Inflammatory macrophage treated with lipopolysaccharide for 1 hour (primary cell): Measurements from ENCODE around the gene ERFE.
"Not testable (repeated sequence)": the region's sequence is repeated elsewhere in the genome, so short reads cannot be mapped to it uniquely, and the experiment has no call there.

Experiments
- DNase-seq, 2 donors: peaks; one replicate each; pipeline ENCODE4 v3.0.0-alpha.2; 2020 to 2022

The ERFE gene, protein sequence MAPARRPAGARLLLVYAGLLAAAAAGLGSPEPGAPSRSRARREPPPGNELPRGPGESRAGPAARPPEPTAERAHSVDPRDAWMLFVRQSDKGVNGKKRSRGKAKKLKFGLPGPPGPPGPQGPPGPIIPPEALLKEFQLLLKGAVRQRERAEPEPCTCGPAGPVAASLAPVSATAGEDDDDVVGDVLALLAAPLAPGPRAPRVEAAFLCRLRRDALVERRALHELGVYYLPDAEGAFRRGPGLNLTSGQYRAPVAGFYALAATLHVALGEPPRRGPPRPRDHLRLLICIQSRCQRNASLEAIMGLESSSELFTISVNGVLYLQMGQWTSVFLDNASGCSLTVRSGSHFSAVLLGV

DNA sequence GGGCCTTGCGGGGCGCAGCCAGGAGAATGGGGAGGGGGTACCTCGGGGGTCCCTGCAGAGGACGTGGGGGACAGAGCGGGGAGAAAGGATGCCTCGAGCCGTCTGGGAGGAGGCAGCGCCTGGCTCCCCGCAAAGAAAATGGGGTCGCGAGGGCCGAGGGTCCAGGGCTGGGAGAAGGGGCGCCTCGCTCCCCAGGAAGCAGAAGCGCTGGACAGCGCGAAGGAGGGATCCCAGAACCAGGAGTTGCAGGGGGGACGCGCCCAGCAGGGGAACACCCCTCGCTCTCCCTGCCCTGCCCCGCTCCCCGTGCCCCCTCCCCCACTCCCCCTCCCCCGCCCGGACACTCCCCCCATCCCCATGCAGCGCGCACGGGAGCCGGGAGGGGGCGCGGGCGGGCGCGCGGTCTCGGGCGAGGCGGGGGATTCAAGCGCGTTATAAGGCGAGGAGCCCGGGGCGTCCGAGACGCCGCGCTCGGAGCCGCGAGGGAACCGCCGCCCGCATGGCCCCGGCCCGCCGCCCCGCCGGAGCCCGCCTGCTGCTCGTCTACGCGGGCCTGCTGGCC, at the start of gene ERFE:
Gene ERFE (plus strand): TSS at position 462 of the 562 bp plus-strand sequence. CDS start 38 bp downstream, at position 500.
- peak in 1 of 2 donors; percentile 54 for DNase-seq

DNA sequence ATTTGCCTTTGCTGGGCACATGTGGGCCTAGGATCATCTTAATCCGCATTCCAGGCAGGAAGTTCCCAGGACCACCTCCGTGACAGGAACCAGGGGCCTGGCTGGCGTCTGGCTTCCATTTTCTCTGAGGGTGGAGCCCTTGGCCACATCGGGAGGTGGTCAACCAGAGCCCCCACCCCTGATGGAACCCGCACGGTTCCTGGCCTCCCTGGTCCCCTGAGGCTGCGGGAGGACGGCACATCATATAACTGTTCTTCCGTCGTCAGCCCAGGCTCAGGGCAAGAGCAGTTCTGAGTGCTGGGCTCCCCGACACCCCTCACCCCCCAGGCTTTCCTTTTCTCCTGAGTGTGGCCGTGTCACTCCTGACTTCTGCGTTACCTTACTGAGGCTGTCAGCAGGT, 45.2 kb upstream of the ERFE start:
- DNase-seq: no peak

- no peak for DNase-seq
These were observed 44.4 kb upstream of the ERFE start for GRCh38 chr2:238114331-238114841.

- no peak for DNase-seq
These were observed 43.7 kb upstream of the ERFE start for GRCh38 chr2:238114851-238115660.

- not testable (repeated sequence) for DNase-seq
These were observed 43.1 kb upstream of the ERFE start for GRCh38 chr2:238115709-238116108.

DNA sequence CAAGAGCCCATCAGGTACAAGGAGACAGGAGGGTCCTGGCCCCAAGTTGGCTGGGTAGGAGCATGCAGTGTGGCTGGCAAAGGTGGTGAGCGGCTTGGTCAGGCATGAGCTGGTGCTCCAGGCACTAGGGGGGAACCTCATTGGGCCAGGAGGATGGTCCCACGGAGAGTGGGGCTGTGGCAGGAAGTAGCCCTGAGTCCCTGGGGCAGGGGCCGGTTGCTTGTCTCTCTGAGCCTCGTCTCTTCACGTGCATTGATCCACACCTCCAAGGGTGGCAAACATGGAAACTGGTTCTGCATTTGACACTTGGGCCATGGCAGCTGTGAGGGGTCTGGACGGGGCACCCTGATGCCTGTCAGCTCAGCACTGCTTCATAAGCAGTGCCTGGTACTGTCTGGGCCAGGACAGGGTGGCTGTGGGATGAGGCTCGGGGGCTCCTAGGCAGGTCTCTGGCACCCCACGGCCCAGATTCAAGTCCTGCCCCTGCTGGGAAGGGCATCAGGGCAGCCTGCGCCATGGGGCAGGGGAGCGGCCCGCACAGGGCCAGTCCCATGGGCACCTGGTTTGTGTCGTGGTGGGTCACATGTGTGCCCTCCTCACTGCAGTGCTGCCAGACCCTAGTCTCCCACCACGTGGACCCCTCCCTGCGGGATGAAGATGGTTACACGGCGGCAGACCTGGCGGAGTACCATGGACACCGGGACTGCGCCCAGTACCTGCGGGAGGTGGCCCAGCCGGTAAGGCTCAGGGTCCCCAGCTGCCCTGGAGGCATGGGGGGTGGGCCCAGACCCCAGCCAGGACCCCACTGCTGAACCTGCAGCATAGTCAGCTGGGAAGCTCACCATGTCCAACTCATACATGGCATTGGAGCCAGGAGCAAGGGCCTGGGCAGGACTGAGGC, 42.2 kb upstream of the ERFE start:
- no peak for DNase-seq

GRCh38 chr2:238117199-238118154, 41.3 kb upstream of the ERFE start:
- DNase-seq: no peak

- no peak for DNase-seq
These were observed 38.9 kb upstream of the ERFE start for GRCh38 chr2:238119756-238120462.

- DNase-seq: no peak
These were observed 38.1 kb upstream of the ERFE start for GRCh38 chr2:238120463-238121298.

GRCh38 chr2:238121511-238122286, 37.1 kb upstream of the ERFE start:
- no peak for DNase-seq

- no peak for DNase-seq
These were observed 36.2 kb upstream of the ERFE start for GRCh38 chr2:238122287-238123217.

DNA sequence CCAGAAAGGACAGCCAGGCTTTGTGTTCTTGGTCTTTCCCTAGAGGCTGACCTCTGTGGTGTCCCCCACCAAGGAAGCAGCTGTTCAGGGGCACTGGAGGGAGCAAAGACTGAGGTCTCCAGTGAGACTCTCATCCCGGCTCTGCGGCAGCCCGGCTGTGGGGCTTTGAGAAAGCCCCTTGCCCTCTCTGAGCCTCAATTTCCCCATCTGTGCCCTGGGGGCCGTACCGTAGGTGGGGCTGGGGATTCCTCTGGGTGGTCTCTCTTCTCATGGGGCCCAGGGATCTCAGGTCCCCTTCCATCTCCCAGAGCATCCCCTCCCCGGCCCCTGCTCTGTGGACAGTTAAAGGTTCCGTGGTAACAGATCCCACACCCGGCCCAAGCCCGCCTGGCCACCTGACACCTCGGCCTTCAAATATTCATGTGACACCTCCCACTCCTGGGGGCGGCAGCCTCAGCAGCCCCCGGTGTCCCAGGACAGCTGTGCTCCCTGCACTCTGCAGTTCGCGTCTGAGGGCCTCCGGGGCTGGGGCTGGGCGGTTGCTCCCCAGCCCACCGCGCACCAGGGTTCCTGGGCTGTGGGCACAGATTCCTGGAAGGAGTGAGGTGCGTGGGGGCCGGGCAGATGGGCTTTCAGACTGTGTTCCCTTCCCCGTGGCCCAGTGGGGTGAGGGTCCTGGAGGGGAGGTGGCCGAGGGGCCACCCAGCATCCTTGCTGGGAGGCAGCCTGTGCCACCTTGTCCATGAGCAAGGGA, 35.4 kb upstream of the ERFE start:
- DNase-seq: no peak

- no peak for DNase-seq
These were observed 34.7 kb upstream of the ERFE start for GRCh38 chr2:238123991-238124470.

GRCh38 chr2:238124488-238125126, 34.2 kb upstream of the ERFE start:
- DNase-seq: no peak

GRCh38 chr2:238125127-238125885, 33.5 kb upstream of the ERFE start:
- DNase-seq: no peak
